Upper lobe of left lung (tissue), 6 donors: ENCODE data around the gene ATG7. TPM values are rescaled to one million over a fixed set of nuclear protein-coding genes. Genes with fewer than 3 reads are reported as not detected.

Experiments used
- ATAC-seq, 2 donors: fragments of 200-7000 bp; cut with Tn5 transposase; one replicate each; pipeline ENCODE4 v1.9.1; 2022; ENCODE audit warnings: mild to moderate bottlenecking in 2 of 2, moderate library complexity in 2 of 2; ENCODE audit not compliant: low FRiP score in 2 of 2
- DNase-seq, 2 donors: peaks; one replicate each; pipeline ENCODE4 v3.0.0-alpha.2; 2019 to 2020
- H3K27ac ChIP-seq, 4 donors: fragments of 200-600 bp; sonication (generic); one replicate each; pipeline ENCODE4 v1.5.1; 2016 to 2019
- H3K27me3 ChIP-seq, 4 donors: fragments of 200-600 bp; sonication (generic); one replicate each; pipeline ENCODE4 v1.5.1; 2017 to 2019
- H3K36me3 ChIP-seq, 4 donors: fragments of 200-600 bp; sonication (generic); one replicate each; pipeline ENCODE4 v1.5.1; 2016 to 2019
- H3K4me1 ChIP-seq, 4 donors: fragments of 200-600 bp; sonication (generic); one replicate each; pipeline ENCODE4 v1.5.1; 2018 to 2019
- H3K4me3 ChIP-seq, 4 donors: fragments of 200-600 bp; sonication (generic); one replicate each; pipeline ENCODE4 v1.5.1; 2017 to 2019; ENCODE audit warnings: mild to moderate bottlenecking in 2 of 4, moderate library complexity in 1 of 4
- H3K9me3 ChIP-seq, 4 donors: fragments of 200-600 bp; sonication (generic); one replicate each; pipeline ENCODE4 v1.5.1; 2018 to 2019
- EP300 ChIP-seq, 4 donors: sonication (generic); formaldehyde crosslinking; IDR thresholded peaks; one replicate each; pipeline ENCODE4 v1.5.1; 2017; ENCODE audit warnings: antibody characterized with exemption in 4 of 4, control low read depth in 2 of 4
- POLR2A ChIP-seq, 4 donors: fragments of 450-650 bp; IDR thresholded peaks; one replicate each; pipeline ENCODE4 v1.5.1; 2016 to 2017; ENCODE audit warnings: antibody characterized with exemption in 4 of 4, mild to moderate bottlenecking in 2 of 4
- POLR2AphosphoS5 ChIP-seq, 2 donors: sonication (generic); formaldehyde crosslinking; IDR thresholded peaks; one replicate each; pipeline ENCODE4 v1.5.1; 2017; ENCODE audit warnings: antibody characterized with exemption in 2 of 2
- WGBS, 2 donors: methylation state at CpG; one replicate each; pipeline ENCODE4 v1.1.5; 2017 to 2018; 5-methylcytosine and 5-hydroxymethylcytosine counted together
- total RNA-seq, 6 donors: library from RNA; depleted of rRNA in 4 of 6; stranded (reverse); fragments of >200 nt in 4 of 6; gene quantifications; one replicate each; pipeline versions ENCODE4 v1.1.0 to v1.2.1, GENCODE V29; 2016 to 2021
- TF ChIP-seq, protein P1 (sequence below), 6 experiments: fragments of 450-650 bp in 4 of 6; fragments of 200-600 bp in 2 of 6; sonication (generic) in 2 of 6; IDR thresholded peaks; one replicate each; pipeline ENCODE4 v1.5.1; 2016 to 2019; ENCODE audit warnings: antibody characterized with exemption in 6 of 6
- donor health status: DM: no; HTN: no; CAD: no; lungs with moderate emphysema.
- donor health status: DM: no; HTN: yes; CAD: no; lungs with severe emphysema.

ATG7 gene
- total RNA-seq, 6 donors from 2014 or later: 52.4 to 195 (median 74.1) TPM

DNA sequence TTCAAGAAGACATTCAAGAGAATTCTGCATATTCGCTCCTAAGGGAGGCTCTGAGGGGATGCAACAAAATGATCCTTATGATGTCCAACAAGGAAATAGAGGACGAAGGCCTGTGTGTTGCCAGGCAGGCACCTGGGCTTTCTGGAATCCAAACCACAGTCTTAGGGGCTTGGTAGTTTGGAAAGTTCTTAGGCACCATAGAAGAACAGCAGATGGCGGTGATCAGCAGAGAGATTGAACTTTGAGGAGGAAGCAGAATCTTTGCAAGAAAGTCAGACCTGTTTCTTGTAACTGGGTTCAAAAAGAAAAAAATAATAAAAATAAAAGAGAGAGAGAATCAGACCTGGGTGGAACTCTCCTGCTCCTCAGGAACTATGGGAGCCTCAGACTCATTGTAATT, 11.7 kb upstream of the ATG7 start:
- WGBS, 2 donors: 89 to 93% methylated on average over 3 of the region's 3 CpGs
- no peak for ATAC-seq

DNA sequence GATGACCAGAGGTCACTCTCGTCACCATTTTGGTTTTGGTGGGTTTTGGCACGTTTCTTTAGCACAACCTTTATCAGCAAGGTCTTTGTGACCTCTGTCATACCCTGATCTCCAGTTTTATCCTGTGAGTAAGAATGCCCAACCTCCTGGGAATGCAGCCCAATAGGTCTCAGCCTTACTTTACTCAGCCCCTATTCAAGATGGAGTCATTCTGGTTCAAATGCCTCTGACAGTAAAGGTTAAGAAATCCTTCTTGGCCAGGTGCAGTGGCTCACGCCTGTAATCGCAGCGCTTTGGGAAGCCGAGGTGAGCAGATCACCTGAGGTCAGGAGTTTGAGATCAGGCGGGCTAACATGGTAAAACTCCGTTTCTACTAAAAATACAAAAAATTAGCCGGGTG, 3.2 kb upstream of the ATG7 start:
- Histone ChIP-seq H3K4me3 (no peak overlapping the region), H3K36me3 (no peaks in the 10 kb centered on the region), H3K27ac (no peak overlapping the region), H3K9me3 (no peaks in the 10 kb centered on the region), H3K4me1 (peaks cover 12 to 17% (median 15%) of the 10 kb centered on the region in 4 donors), H3K27me3 (no peaks in the 10 kb centered on the region)
- WGBS, 2 donors: 86 to 87% methylated on average over 9 of the region's 9 CpGs
- no peak for DNase-seq
- TF ChIP-seq POLR2A (IDR thresholded peaks at IDR 0.05) (no peak), POLR2AphosphoS5 (IDR thresholded peaks at IDR 0.05) (no peak), EP300 (IDR thresholded peaks at IDR 0.05) (no peak)
- TF ChIP-seq, protein P1, sequence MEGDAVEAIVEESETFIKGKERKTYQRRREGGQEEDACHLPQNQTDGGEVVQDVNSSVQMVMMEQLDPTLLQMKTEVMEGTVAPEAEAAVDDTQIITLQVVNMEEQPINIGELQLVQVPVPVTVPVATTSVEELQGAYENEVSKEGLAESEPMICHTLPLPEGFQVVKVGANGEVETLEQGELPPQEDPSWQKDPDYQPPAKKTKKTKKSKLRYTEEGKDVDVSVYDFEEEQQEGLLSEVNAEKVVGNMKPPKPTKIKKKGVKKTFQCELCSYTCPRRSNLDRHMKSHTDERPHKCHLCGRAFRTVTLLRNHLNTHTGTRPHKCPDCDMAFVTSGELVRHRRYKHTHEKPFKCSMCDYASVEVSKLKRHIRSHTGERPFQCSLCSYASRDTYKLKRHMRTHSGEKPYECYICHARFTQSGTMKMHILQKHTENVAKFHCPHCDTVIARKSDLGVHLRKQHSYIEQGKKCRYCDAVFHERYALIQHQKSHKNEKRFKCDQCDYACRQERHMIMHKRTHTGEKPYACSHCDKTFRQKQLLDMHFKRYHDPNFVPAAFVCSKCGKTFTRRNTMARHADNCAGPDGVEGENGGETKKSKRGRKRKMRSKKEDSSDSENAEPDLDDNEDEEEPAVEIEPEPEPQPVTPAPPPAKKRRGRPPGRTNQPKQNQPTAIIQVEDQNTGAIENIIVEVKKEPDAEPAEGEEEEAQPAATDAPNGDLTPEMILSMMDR (IDR thresholded peaks at IDR 0.05): no peak
- ATAC-seq: no peak

More for the DNA sequence above, 11.7 kb upstream of the ATG7 start:
- DNase-seq: no peak
- no peaks in the 10 kb centered on the region for H3K4me1 ChIP-seq
- no peak overlapping the region for H3K4me3 ChIP-seq
- no peak overlapping the region for H3K27ac ChIP-seq
- peaks cover 0 to 17% (median 0%) of the 10 kb centered on the region in 4 donors for H3K36me3 ChIP-seq
- TF ChIP-seq POLR2AphosphoS5 (IDR thresholded peaks at IDR 0.05) (no peak), POLR2A (IDR thresholded peaks at IDR 0.05) (no peak), EP300 (IDR thresholded peaks at IDR 0.05) (no peak)
- TF ChIP-seq, protein P1 (IDR thresholded peaks at IDR 0.05): no peak
- H3K9me3 ChIP-seq: no peaks in the 10 kb centered on the region
- no peaks in the 10 kb centered on the region for H3K27me3 ChIP-seq

DNA sequence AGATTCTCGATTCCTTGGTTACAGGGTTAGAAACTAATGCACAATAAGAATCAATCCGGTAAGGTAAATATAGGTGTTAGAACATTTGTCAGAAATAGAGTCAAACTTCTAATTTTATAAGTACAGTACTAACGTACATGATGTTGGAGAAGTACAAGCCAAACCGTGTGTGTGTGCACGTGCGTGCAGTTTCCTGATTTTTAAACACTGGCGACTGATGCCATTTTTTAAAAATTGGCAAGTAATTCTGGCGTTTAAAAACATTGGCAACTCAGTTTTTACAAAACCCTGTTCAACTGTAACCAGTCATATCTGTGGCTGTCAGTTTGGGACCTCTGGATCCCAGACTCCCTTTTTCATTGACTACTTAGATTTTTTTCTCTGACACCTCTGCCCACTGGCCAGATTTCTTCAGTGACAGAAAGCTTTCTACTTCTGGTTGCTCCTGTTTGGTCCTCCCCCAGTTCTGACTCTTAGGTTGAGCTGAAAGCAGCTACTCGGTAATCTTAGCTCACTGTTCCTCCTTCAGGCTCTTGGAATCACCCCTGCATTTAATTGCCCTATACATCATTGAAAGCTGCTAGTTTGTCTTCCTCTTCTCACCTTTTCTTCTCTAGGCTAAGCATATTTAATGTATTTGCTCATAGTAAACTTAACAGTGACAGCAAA, 843 bp downstream of the ATG7 start:
- 1 to 2% methylated on average over 9 of the region's 9 CpGs for WGBS, 2 donors
- DNase-seq (no peak), ATAC-seq (no peak)
- Histone ChIP-seq H3K36me3 (peaks cover 0 to 8% (median 0%) of the 10 kb centered on the region in 4 donors), H3K27me3 (no peaks in the 10 kb centered on the region), H3K4me1 (peaks cover 17 to 25% (median 20%) of the 10 kb centered on the region in 4 donors), H3K9me3 (no peaks in the 10 kb centered on the region), H3K27ac (peak overlapping the region; percentile 84 to 93 (median 88)), H3K4me3 (peak overlapping the region; percentile 38 to 74 (median 60))
- TF ChIP-seq POLR2AphosphoS5 (IDR thresholded peaks at IDR 0.05) (no peak), EP300 (IDR thresholded peaks at IDR 0.05) (no peak), POLR2A (IDR thresholded peaks at IDR 0.05) (no peak)
- TF ChIP-seq, protein P1 (IDR thresholded peaks at IDR 0.05): no peak

DNA sequence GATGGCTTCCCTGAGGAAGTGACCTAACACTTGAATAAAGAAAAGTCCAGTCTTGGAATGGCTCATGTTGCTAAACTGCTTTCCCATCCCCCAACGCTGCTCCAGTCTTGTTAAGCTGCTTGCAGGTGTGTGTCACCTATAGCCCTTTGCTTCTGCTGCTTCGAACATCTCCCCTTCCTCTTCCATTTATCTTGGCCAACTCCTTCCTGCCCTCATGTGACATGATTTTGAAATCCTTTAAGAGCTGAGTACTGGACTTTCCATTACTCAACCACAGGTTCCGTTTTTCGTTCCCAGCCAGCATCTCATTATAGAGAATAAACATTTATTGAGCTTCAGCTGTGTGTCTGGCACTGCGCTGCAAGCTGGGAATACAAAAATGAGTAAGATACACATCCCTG, 1.7 kb downstream of the ATG7 start:
- Histone ChIP-seq H3K9me3 (no peaks in the 10 kb centered on the region), H3K27ac (peak overlapping the region; percentile 84 to 93 (median 88)), H3K4me1 (peaks cover 17 to 25% (median 20%) of the 10 kb centered on the region in 4 donors), H3K27me3 (no peaks in the 10 kb centered on the region), H3K36me3 (peaks cover 0 to 8% (median 0%) of the 10 kb centered on the region in 4 donors), H3K4me3 (peak overlapping the region in 1 of 4 donors; percentile 57)
- 55 to 74% methylated on average over 5 of the region's 5 CpGs for WGBS, 2 donors
- TF ChIP-seq, protein P1 (IDR thresholded peaks at IDR 0.05): no peak
- TF ChIP-seq EP300 (IDR thresholded peaks at IDR 0.05) (no peak), POLR2A (IDR thresholded peaks at IDR 0.05) (peak in 1 of 4 donors; percentile 41), POLR2AphosphoS5 (IDR thresholded peaks at IDR 0.05) (peak in 1 of 2 donors; percentile 41)
- ATAC-seq (peak in 1 of 2 donors; percentile 27), DNase-seq (peak in 1 of 2 donors; percentile 57)
